IMR-90 (cell line): Measurements from ENCODE around the gene DSG1. TPM values are rescaled to one million over a fixed set of nuclear protein-coding genes. Genes with fewer than 3 reads are reported as not detected.

Experiments used
- ATAC-seq: fragments of 200-7000 bp; cut with Tn5 transposase; 2 replicates; pipeline ENCODE4 v1.9.1; 2020; ENCODE audit warnings: low read depth, mild to moderate bottlenecking, moderate library complexity
- BruUV-seq: library from RNA; stranded (reverse); fragments of 400-500 nt; replicated peaks from 2 replicates; lab custom pipeline; 2021; lab: Mats Ljungman, UMichigan
- CTCF ChIA-PET: fragments of 300-600 bp; formaldehyde crosslinking; extraction: SDS; loops from one replicate; lab custom pipeline; 2021; ENCODE audit warnings: antibody characterized with exemption; lab: Yijun Ruan, JAX
- POLR2A ChIA-PET: fragments of 300-600 bp; sonication (Branson Sonifier 250); formaldehyde crosslinking; loops from one replicate; lab custom pipeline; 2022; ENCODE audit warnings: antibody characterized with exemption; ENCODE audit not compliant: unreplicated experiment; lab: Charles Lee
- DNase-seq: peaks from one replicate; pipeline ENCODE4 v3.0.0; 2013
- H2AFZ ChIP-seq: replicated peaks from 2 replicates; pipeline ENCODE3; 2013; ENCODE audit warnings: low read length, mild to moderate bottlenecking; ENCODE audit not compliant: poor library complexity
- H2AK5ac ChIP-seq: 2 replicates; pipeline ENCODE4 v1.6.1; 2013; ENCODE audit warnings: low read depth, low read length, inconsistent platforms
- H2AK9ac ChIP-seq: replicated peaks from 2 replicates; pipeline ENCODE3; 2013; ENCODE audit warnings: mild to moderate bottlenecking, low read depth, low read length, moderate library complexity; ENCODE audit not compliant: poor library complexity
- H2BK120ac ChIP-seq: 2 replicates; pipeline ENCODE4 v1.6.1; 2013; ENCODE audit warnings: low read depth, low read length, inconsistent platforms
- H2BK15ac ChIP-seq: 3 replicates; pipeline ENCODE4 v1.6.1; 2013; ENCODE audit warnings: low read depth, low read length, inconsistent platforms
- H2BK20ac ChIP-seq: 2 replicates; pipeline ENCODE4 v1.6.1; 2013; ENCODE audit warnings: low read depth, mild to moderate bottlenecking, inconsistent platforms, low read length, moderate library complexity
- H2BK5ac ChIP-seq: 2 replicates; pipeline ENCODE4 v1.6.1; 2013; ENCODE audit warnings: mild to moderate bottlenecking, low read depth, low read length, inconsistent platforms; ENCODE audit not compliant: poor library complexity, severe bottlenecking
- H3K14ac ChIP-seq: replicated peaks from 2 replicates; pipeline ENCODE4 v1.6.1; 2013; ENCODE audit warnings: low read depth, low read length, inconsistent platforms
- H3K18ac ChIP-seq: 2 replicates; pipeline ENCODE4 v1.6.1; 2013; ENCODE audit warnings: low read depth, low read length, control low read depth
- H3K23ac ChIP-seq: 2 replicates; pipeline ENCODE4 v1.6.1; 2013; ENCODE audit warnings: low read depth, low read length, inconsistent platforms
- H3K27ac ChIP-seq: 2 replicates; pipeline ENCODE4 v1.5.1; 2013; ENCODE audit warnings: mild to moderate bottlenecking, control low read depth, low read length; ENCODE audit not compliant: insufficient read depth
- H3K27me3 ChIP-seq: 2 replicates; pipeline ENCODE4 v1.6.1; 2013; ENCODE audit warnings: low read length; ENCODE audit not compliant: control insufficient read depth, insufficient read depth
- H3K36me3 ChIP-seq: 2 replicates; pipeline ENCODE4 v1.6.1; 2013; ENCODE audit warnings: low read length, mixed read lengths; ENCODE audit not compliant: control insufficient read depth, insufficient read depth
- H3K4ac ChIP-seq: 2 replicates; pipeline ENCODE4 v1.6.1; 2013; ENCODE audit warnings: low read depth, low read length, inconsistent platforms
- H3K4me1 ChIP-seq: 2 replicates; pipeline ENCODE4 v1.6.1; 2013; ENCODE audit warnings: low read length, mixed read lengths; ENCODE audit not compliant: control insufficient read depth, insufficient read depth
- H3K4me2 ChIP-seq: 2 replicates; pipeline ENCODE4 v1.6.1; 2013; ENCODE audit warnings: low read depth, mild to moderate bottlenecking, control low read depth, low read length, moderate library complexity
- H3K4me3 ChIP-seq: 2 replicates; pipeline ENCODE4 v1.5.1; 2013; ENCODE audit warnings: low read depth, mild to moderate bottlenecking, control low read depth, low read length, moderate library complexity; ENCODE audit not compliant: insufficient read depth
- H3K56ac ChIP-seq: 2 replicates; pipeline ENCODE4 v1.6.1; 2013; ENCODE audit warnings: low read length, inconsistent platforms; ENCODE audit not compliant: insufficient read depth; ENCODE audit errors: extremely low read depth
- H3K79me1 ChIP-seq, 2 experiments: 2 replicates each; pipeline ENCODE4 v1.6.1; 2013; ENCODE audit warnings: low read length in 2 of 2, inconsistent platforms in 1 of 2, low read depth in 1 of 2
- H3K9ac ChIP-seq: 2 replicates; pipeline ENCODE4 v1.6.1; 2013; ENCODE audit warnings: low read depth, low read length, control low read depth
- H3K9me1 ChIP-seq: 2 replicates; pipeline ENCODE4 v1.6.1; 2013; ENCODE audit warnings: low read length, inconsistent platforms; ENCODE audit not compliant: insufficient read depth
- H3K9me3 ChIP-seq: 2 replicates; pipeline ENCODE4 v1.6.1; 2013; ENCODE audit warnings: low read length; ENCODE audit not compliant: control insufficient read depth, insufficient read depth
- H4K20me1 ChIP-seq: 2 replicates; pipeline ENCODE4 v1.6.1; 2013; ENCODE audit warnings: low read length, inconsistent platforms; ENCODE audit not compliant: insufficient read depth
- H4K5ac ChIP-seq: 2 replicates; pipeline ENCODE4 v1.6.1; 2013; ENCODE audit warnings: mild to moderate bottlenecking, low read depth, low read length, control low read depth
- H4K8ac ChIP-seq, 2 experiments: 2 replicates each; pipeline ENCODE4 v1.6.1; 2013; ENCODE audit warnings: low read depth in 2 of 2, low read length in 2 of 2, control low read depth in 1 of 2, inconsistent platforms in 1 of 2
- H4K91ac ChIP-seq: 2 replicates; pipeline ENCODE4 v1.6.1; 2013; ENCODE audit warnings: low read depth, low read length, inconsistent platforms; ENCODE audit not compliant: insufficient read depth
- MAZ ChIP-seq: IDR thresholded peaks from 2 replicates; pipeline ENCODE4 v1.6.1; 2012; ENCODE audit warnings: low read depth, mild to moderate bottlenecking, low read length, improper control_type of control experiment, moderate library complexity, borderline replicate concordance
- RCOR1 ChIP-seq: IDR thresholded peaks from 2 replicates; pipeline ENCODE4 v1.6.1; 2012; ENCODE audit warnings: mild to moderate bottlenecking, low read length, improper control_type of control experiment; ENCODE audit not compliant: insufficient replicate concordance
- USF2 ChIP-seq: fragments of 150-350 bp; IDR thresholded peaks from 2 replicates; pipeline ENCODE4 v1.6.1; 2017; ENCODE audit warnings: mild to moderate bottlenecking, antibody characterized with exemption, low read length, low read depth
- WGBS, 2 experiments: methylation state at CpG; one replicate each; pipeline versions ENCODE4 v1.1.5 to v1.1.7; 2013; ENCODE audit warnings: missing lambda C conversion rate in 2 of 2; ENCODE audit not compliant: insufficient read length in 1 of 2; ENCODE audit errors: extremely low coverage in 2 of 2; 5-methylcytosine and 5-hydroxymethylcytosine counted together
- dilution Hi-C: fragments of 300-500 bp; cut with HindIII; formaldehyde crosslinking; loops from one replicate; pipeline ENCODE4 v1.14.3; 2018; ENCODE audit warnings: low sequenced_read_pairs; ENCODE audit not compliant: unreplicated experiment
- in situ Hi-C: fragments of 300-500 bp; cut with MboI; formaldehyde crosslinking; loops from 3 replicates; pipeline ENCODE4 v1.14.3; 2019; ENCODE audit warnings: low sequenced_read_pairs, inconsistent platforms, mixed read lengths
- intact Hi-C: fragments of 100-400 bp; cut with micrococcal nuclease; formaldehyde crosslinking; loops from 2 replicates; pipeline ENCODE4 v1.10.0; 2022
- polyA plus RNA-seq, 3 experiments: library from polyadenylated mRNA; depleted of rRNA; stranded (reverse); fragments of >200 nt; gene quantifications; 2 replicates each; pipeline ENCODE4 v1.2.3, GENCODE V29; 2012; ENCODE audit warnings: low replicate concordance in 1 of 3
- total RNA-seq: library from RNA; depleted of rRNA; stranded (reverse); fragments of >200 nt; gene quantifications from 2 replicates; pipeline ENCODE4 v1.2.3, GENCODE V29; 2012

Gene DSG1
- total and polyA plus RNA-seq, 2 of the 4 experiments (the other 2 are of a cell fraction), result not detected

DNA sequence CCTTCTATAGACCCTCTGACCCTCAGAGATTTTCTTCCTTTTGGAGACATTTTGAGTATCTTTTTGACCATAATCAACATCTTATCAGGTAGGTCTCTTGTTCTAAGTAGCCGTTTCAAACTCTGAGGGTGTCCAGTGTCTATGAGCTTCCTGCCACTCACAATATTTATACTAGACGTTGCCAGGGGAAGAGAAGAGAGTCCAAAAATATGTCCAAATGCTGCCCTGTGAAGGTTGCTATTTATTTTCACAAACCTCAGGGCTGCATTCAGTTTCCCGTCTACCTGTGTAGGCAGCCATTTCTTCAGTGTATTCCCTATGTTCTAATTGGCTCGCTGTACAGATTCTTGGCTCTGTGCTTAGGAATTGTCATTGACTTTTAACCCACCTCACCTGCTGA is 986 bp upstream of the DSG1 start:
- Histone ChIP-seq H3K79me1 (no peaks in the 10 kb centered on the region), H4K91ac (no peak overlapping the region), H3K27ac (no peak overlapping the region), H3K9me1 (no peaks in the 10 kb centered on the region), H3K23ac (no peak overlapping the region), H3K27me3 (no peaks in the 10 kb centered on the region), H3K4me3 (no peak overlapping the region), H2AFZ (no peak overlapping the region), H3K4me1 (no peaks in the 10 kb centered on the region), H3K4ac (no peak overlapping the region), H2BK15ac (no peak overlapping the region), H2BK5ac (no peak overlapping the region), H2AK9ac (no peak overlapping the region), H4K20me1 (no peaks in the 10 kb centered on the region), H2AK5ac (no peak overlapping the region), H2BK20ac (no peak overlapping the region), H3K9me3 (no peaks in the 10 kb centered on the region), H2BK120ac (no peak overlapping the region), H4K5ac (no peak overlapping the region), H3K4me2 (no peak overlapping the region), H3K14ac (no peak overlapping the region), H3K18ac (no peak overlapping the region), H4K8ac (no peak overlapping the region), H3K9ac (no peak overlapping the region), H3K56ac (no peak overlapping the region), H3K36me3 (no peaks in the 10 kb centered on the region)
- no TSS peak for BruUV-seq
- in situ Hi-C loops, result no loop called here
- DNase-seq, result no peak
- CTCF ChIA-PET, result no interaction called here
- intact Hi-C loops, result no loop called here
- no peak for ATAC-seq
- TF ChIP-seq MAZ, result no peak
- TF ChIP-seq RCOR1, result no peak
- no peak for TF ChIP-seq USF2
- POLR2A ChIA-PET, result no interaction called here
- dilution Hi-C loops, result no loop called here
- no CpG with 5 or more reads among the region's 4 CpGs for WGBS, 2 experiments
